ENCODE measurements around the gene NEU3.
"Not testable (repeated sequence)": the region's sequence is repeated elsewhere in the genome, so short reads cannot be mapped to it uniquely, and the experiment has no call there.

NEU3 gene

GRCh38 chr11:74989260-74989638, 516 bp downstream of the NEU3 start:
- DNase-seq = no peak

- DNase-seq = not testable (repeated sequence)
These were observed 1.4 kb downstream of the NEU3 start for GRCh38 chr11:74990150-74990549.

GRCh38 chr11:74990941-74991340, 2.2 kb downstream of the NEU3 start:
- no peak for DNase-seq

GRCh38 chr11:74992852-74993251, 4.1 kb downstream of the NEU3 start:
- DNase-seq = no peak

- no peak for DNase-seq
These were observed 12.2 kb downstream of the NEU3 start for GRCh38 chr11:75000975-75001354.

- no peak for DNase-seq
These were observed 13.0 kb downstream of the NEU3 start for GRCh38 chr11:75001686-75002085.

- DNase-seq = no peak
These were observed 13.8 kb downstream of the NEU3 start for GRCh38 chr11:75002516-75002915.

GRCh38 chr11:75004215-75004614, 15.5 kb downstream of the NEU3 start:
- no peak for DNase-seq

GRCh38 chr11:75011357-75011756, 22.6 kb downstream of the NEU3 start:
- DNase-seq = no peak

- no peak for DNase-seq
These were observed 23.1 kb downstream of the NEU3 start for GRCh38 chr11:75011872-75012271.

GRCh38 chr11:75013051-75013450, 24.3 kb downstream of the NEU3 start:
- peak; percentile 80 for DNase-seq

- no peak for DNase-seq
These were observed 25.4 kb downstream of the NEU3 start for GRCh38 chr11:75014129-75014528.

- DNase-seq = not testable (repeated sequence)
These were observed 30.5 kb downstream of the NEU3 start for GRCh38 chr11:75019200-75019599.

GRCh38 chr11:75020328-75020727, 31.6 kb downstream of the NEU3 start:
- DNase-seq = not testable (repeated sequence)

- DNase-seq = no peak
These were observed 33.6 kb downstream of the NEU3 start for GRCh38 chr11:75022296-75022695.

GRCh38 chr11:75022759-75023396, 34.1 kb downstream of the NEU3 start:
- peak; percentile 31 for DNase-seq

- DNase-seq = no peak
These were observed 34.8 kb downstream of the NEU3 start for GRCh38 chr11:75023446-75024067.

- DNase-seq = no peak
These were observed 35.3 kb downstream of the NEU3 start for GRCh38 chr11:75024068-75024449.

- DNase-seq = no peak
These were observed 36.1 kb downstream of the NEU3 start for GRCh38 chr11:75024764-75025211.

- DNase-seq = no peak
These were observed 36.8 kb downstream of the NEU3 start for GRCh38 chr11:75025561-75025960.

- DNase-seq = no peak
These were observed 39.6 kb downstream of the NEU3 start for GRCh38 chr11:75028321-75028720.

- DNase-seq = peak; percentile 76
These were observed 40.0 kb downstream of the NEU3 start for GRCh38 chr11:75028724-75029123.

- no peak for DNase-seq
These were observed 41.3 kb downstream of the NEU3 start for GRCh38 chr11:75029836-75030631.

- DNase-seq = no peak
These were observed 42.6 kb downstream of the NEU3 start for GRCh38 chr11:75031224-75031753.

All from NCI-H510A (cell line).